GM12878 (cell line): ENCODE results near the gene SLC17A7.

Experiments used
- BACH1 ChIP-seq: fragments of 450-650 bp; IDR thresholded peaks from 2 replicates; pipeline ENCODE4 v1.6.1; 2017; ENCODE audit warnings: mild to moderate bottlenecking, borderline replicate concordance
- BRCA1 ChIP-seq: IDR thresholded peaks from 2 replicates; pipeline ENCODE4 v1.6.1; 2011; ENCODE audit warnings: low read depth, low read length, improper control_type of control experiment
- CTCF ChIP-seq, 3 experiments: IDR thresholded peaks in 2 of 3; conservative IDR thresholded peaks in 1 of 3; 2 replicates each; pipeline ENCODE4 v1.5.1; 2011; ENCODE audit warnings: low read depth in 3 of 3, low read length in 3 of 3, mild to moderate bottlenecking in 3 of 3, control low read depth in 2 of 3, moderate library complexity in 2 of 3, inconsistent platforms in 1 of 3, mixed read lengths in 1 of 3; ENCODE audit not compliant: control insufficient read depth in 2 of 3, insufficient read depth in 1 of 3; ENCODE audit errors: extremely low read depth in 1 of 3
- EGR1 ChIP-seq, 2 experiments: IDR thresholded peaks; 1 replicate in 1 of 2; 2 replicates in 1 of 2; pipeline ENCODE4 v1.6.1; 2011 to 2012; ENCODE audit warnings: low read depth in 2 of 2, low read length in 2 of 2, borderline replicate concordance in 1 of 2, mild to moderate bottlenecking in 1 of 2, moderate library complexity in 1 of 2
- ETV6 ChIP-seq, 2 experiments: fragments of 450-650 bp in 1 of 2; IDR thresholded peaks in 1 of 2; conservative IDR thresholded peaks in 1 of 2; 2 replicates each; pipeline ENCODE4 v1.6.1; 2014; ENCODE audit warnings: antibody characterized with exemption in 1 of 2, borderline replicate concordance in 1 of 2, low read depth in 1 of 2, mild to moderate bottlenecking in 1 of 2, moderate library complexity in 1 of 2
- EZH2 ChIP-seq: IDR thresholded peaks from 2 replicates; pipeline ENCODE4 v1.6.1; 2012; ENCODE audit warnings: low read depth, mild to moderate bottlenecking, control low read depth, inconsistent platforms, low read length, borderline replicate concordance; ENCODE audit not compliant: control insufficient read depth
- IKZF1 ChIP-seq: fragments of 450-650 bp; conservative IDR thresholded peaks from 2 replicates; pipeline ENCODE4 v1.6.1; 2017; ENCODE audit warnings: antibody characterized with exemption, mild to moderate bottlenecking
- JUND ChIP-seq: IDR thresholded peaks from 2 replicates; pipeline ENCODE4 v1.6.1; 2012; ENCODE audit warnings: low read depth, mild to moderate bottlenecking, low read length, improper control_type of control experiment, moderate library complexity
- MYC ChIP-seq: IDR thresholded peaks from 2 replicates; pipeline ENCODE4 v1.6.1; 2011; ENCODE audit warnings: mild to moderate bottlenecking, low read length, moderate library complexity, inconsistent platforms; ENCODE audit not compliant: insufficient read depth, insufficient replicate concordance, insufficient read length, severe bottlenecking
- NR2C1 ChIP-seq: fragments of 450-650 bp; IDR thresholded peaks from 2 replicates; pipeline ENCODE4 v1.6.1; 2017; ENCODE audit warnings: antibody characterized with exemption, mild to moderate bottlenecking, moderate library complexity
- NRF1 ChIP-seq: conservative IDR thresholded peaks from 2 replicates; pipeline ENCODE4 v1.6.1; 2011; ENCODE audit warnings: mild to moderate bottlenecking, low read depth, low read length, improper control_type of control experiment
- POLR2A ChIP-seq: IDR thresholded peaks from 2 replicates; pipeline ENCODE4 v1.6.1; 2011; ENCODE audit warnings: low read depth, mild to moderate bottlenecking, low read length
- SREBF1 ChIP-seq: IDR thresholded peaks from 2 replicates; pipeline ENCODE4 v1.6.1; 2012; ENCODE audit warnings: mild to moderate bottlenecking, low read length
- TF ChIP-seq, protein P1 (sequence below): IDR thresholded peaks from 2 replicates; pipeline ENCODE4 v1.6.1; 2011; ENCODE audit warnings: low read depth, low read length, improper control_type of control experiment, borderline replicate concordance

GRCh38 chr19:49408816-49409440, 32.4 kb downstream of the SLC17A7 start:
- TF ChIP-seq, protein P1, sequence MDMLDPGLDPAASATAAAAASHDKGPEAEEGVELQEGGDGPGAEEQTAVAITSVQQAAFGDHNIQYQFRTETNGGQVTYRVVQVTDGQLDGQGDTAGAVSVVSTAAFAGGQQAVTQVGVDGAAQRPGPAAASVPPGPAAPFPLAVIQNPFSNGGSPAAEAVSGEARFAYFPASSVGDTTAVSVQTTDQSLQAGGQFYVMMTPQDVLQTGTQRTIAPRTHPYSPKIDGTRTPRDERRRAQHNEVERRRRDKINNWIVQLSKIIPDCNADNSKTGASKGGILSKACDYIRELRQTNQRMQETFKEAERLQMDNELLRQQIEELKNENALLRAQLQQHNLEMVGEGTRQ = no peak
- TF ChIP-seq NRF1 = no peak
- TF ChIP-seq SREBF1 = no peak
- TF ChIP-seq BACH1 = no peak
- TF ChIP-seq CTCF (IDR thresholded peaks at IDR 0.05 in 2 of 3, conservative IDR thresholded peaks at IDR 0.05 in 1 of 3; ENCODE audit: control insufficient read depth in 2 of 3, extremely low read depth in 1 of 3, insufficient read depth in 1 of 3, low read depth in 3 of 3, low read length in 3 of 3) = no peak
- TF ChIP-seq NR2C1 = no peak
- TF ChIP-seq ETV6 (conservative IDR thresholded peaks at IDR 0.05 in 1 of 2, IDR thresholded peaks at IDR 0.05 in 1 of 2; ENCODE audit: borderline replicate concordance in 1 of 2, low read depth in 1 of 2) = no peak
- TF ChIP-seq EGR1 (IDR thresholded peaks at IDR 0.05; ENCODE audit: borderline replicate concordance in 1 of 2, low read depth in 2 of 2, low read length in 2 of 2) = no peak
- TF ChIP-seq JUND = no peak
- no peak for TF ChIP-seq POLR2A
- no peak for TF ChIP-seq BRCA1
- no peak for TF ChIP-seq MYC
- TF ChIP-seq IKZF1 = peak; percentile 54
- TF ChIP-seq EZH2 = no peak
